Measurements from ENCODE around the gene ACTA1.
"Not testable (repeated sequence)": the region's sequence is repeated elsewhere in the genome, so short reads cannot be mapped to it uniquely, and the experiment has no call there.

ACTA1 gene

GRCh38 chr1:229402993-229403392 is 30.9 kb downstream of the ACTA1 start:
- no peak for TF ChIP-seq POU2F2 (IDR thresholded peaks at IDR 0.05; ENCODE audit: low read depth, low read length)
- TF ChIP-seq PAX5 (IDR thresholded peaks at IDR 0.05; ENCODE audit: insufficient read depth, low read length, severe bottlenecking) = no peak
- no peak for TF ChIP-seq SPI1 (IDR thresholded peaks at IDR 0.05; ENCODE audit: low read depth, low read length)
- no peak for TF ChIP-seq TAF1 (IDR thresholded peaks at IDR 0.05; ENCODE audit: low read depth, low read length)
- TF ChIP-seq POLR2A (IDR thresholded peaks at IDR 0.05; ENCODE audit: low read depth, low read length) = no peak
- TF ChIP-seq POLR2AphosphoS5 (IDR thresholded peaks at IDR 0.05; ENCODE audit: low read depth, low read length) = no peak
- FAIRE-seq (no peak), DNase-seq (ENCODE audit: insufficient read length, low spot score) (no peak)

GRCh38 chr1:229402329-229402728 is 31.6 kb downstream of the ACTA1 start:
- FAIRE-seq; DNase-seq (ENCODE audit: insufficient read length, low spot score): not testable (repeated sequence)

DNA sequence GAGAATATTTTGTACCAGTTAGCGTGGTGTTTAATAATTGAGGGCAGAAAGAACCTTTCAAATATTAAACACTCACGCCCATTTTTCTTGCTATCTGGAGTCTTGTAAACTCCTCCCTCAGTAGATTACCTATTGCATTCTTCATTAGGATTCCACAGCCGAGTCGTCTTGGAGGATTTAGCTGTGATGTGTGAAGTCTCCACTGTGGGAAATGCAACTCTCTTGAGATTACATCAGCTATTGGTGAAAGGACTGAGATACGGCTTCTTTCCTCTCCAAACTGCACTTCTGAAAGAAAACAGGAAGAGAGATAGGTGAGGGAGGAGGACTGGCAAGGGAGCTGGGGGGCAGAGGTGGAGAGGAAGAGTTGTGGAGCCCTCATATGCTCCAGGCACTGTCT is 36.1 kb downstream of the ACTA1 start:
- FAIRE-seq (no peak), DNase-seq (ENCODE audit: insufficient read length, low spot score) (no peak)
- TF ChIP-seq PAX5 (IDR thresholded peaks at IDR 0.05; ENCODE audit: insufficient read depth, low read length, severe bottlenecking) (no peak), POLR2AphosphoS5 (IDR thresholded peaks at IDR 0.05; ENCODE audit: low read depth, low read length) (no peak), TAF1 (IDR thresholded peaks at IDR 0.05; ENCODE audit: low read depth, low read length) (no peak), POLR2A (IDR thresholded peaks at IDR 0.05; ENCODE audit: low read depth, low read length) (no peak), SPI1 (IDR thresholded peaks at IDR 0.05; ENCODE audit: low read depth, low read length) (no peak), POU2F2 (IDR thresholded peaks at IDR 0.05; ENCODE audit: low read depth, low read length) (no peak)

GRCh38 chr1:229396585-229397206 is 37.2 kb downstream of the ACTA1 start:
- FAIRE-seq (no peak), DNase-seq (ENCODE audit: insufficient read length, low spot score) (no peak)
- TF ChIP-seq TAF1 (IDR thresholded peaks at IDR 0.05; ENCODE audit: low read depth, low read length) (no peak), POU2F2 (IDR thresholded peaks at IDR 0.05; ENCODE audit: low read depth, low read length) (no peak), SPI1 (IDR thresholded peaks at IDR 0.05; ENCODE audit: low read depth, low read length) (no peak), POLR2A (IDR thresholded peaks at IDR 0.05; ENCODE audit: low read depth, low read length) (no peak), PAX5 (IDR thresholded peaks at IDR 0.05; ENCODE audit: insufficient read depth, low read length, severe bottlenecking) (no peak), POLR2AphosphoS5 (IDR thresholded peaks at IDR 0.05; ENCODE audit: low read depth, low read length) (no peak)

DNA sequence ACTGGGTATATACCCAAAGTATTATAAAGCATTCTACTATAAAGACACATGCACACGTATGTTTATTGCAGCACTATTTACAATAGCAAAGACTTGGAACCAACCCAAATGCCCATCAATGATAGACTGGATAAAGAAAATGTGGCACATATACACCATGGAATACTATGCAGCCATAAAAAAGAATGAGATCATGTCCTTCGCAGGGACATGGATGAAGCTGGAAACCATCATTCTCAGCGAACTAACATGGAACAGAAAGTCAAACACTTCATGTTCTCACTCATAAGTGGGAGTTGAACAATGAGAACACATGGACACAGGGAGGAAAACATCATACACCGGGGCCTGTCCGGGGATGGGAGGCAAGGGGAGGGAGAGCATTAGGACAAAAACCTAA is 39.4 kb downstream of the ACTA1 start:
- not testable (repeated sequence) for DNase-seq (ENCODE audit: insufficient read length, low spot score); FAIRE-seq

- TF ChIP-seq POLR2AphosphoS5 (IDR thresholded peaks at IDR 0.05; ENCODE audit: low read depth, low read length) (no peak), POLR2A (IDR thresholded peaks at IDR 0.05; ENCODE audit: low read depth, low read length) (no peak), SPI1 (IDR thresholded peaks at IDR 0.05; ENCODE audit: low read depth, low read length) (no peak), POU2F2 (IDR thresholded peaks at IDR 0.05; ENCODE audit: low read depth, low read length) (no peak)
- FAIRE-seq (no peak), DNase-seq (ENCODE audit: insufficient read length, low spot score) (no peak)
These were observed 41.0 kb downstream of the ACTA1 start for GRCh38 chr1:229392936-229393335.

DNA sequence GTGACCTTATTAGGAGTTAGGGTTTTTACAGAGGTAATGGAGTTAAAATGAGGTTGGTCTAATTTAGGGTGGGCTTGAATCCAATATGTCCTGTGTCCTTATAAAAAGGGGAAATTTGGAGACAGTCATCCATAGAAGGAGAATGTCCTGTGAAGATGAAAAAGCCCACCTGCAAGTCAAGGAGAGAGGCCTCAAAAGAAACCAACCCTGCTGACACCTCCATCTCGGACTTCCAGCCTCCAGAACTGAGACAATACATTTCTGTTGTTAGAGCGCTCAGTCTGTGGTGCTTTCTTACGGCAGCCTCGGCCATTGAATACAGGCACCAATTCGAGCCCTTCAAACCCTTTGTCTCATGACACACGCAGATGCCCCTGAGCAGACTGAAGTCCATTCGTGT is 43.8 kb downstream of the ACTA1 start:
- FAIRE-seq = no peak
- DNase-seq (ENCODE audit: insufficient read length, low spot score) = no peak
- TF ChIP-seq POLR2AphosphoS5 (IDR thresholded peaks at IDR 0.05; ENCODE audit: low read depth, low read length) = no peak
- TF ChIP-seq POU2F2 (IDR thresholded peaks at IDR 0.05; ENCODE audit: low read depth, low read length) = no peak
- TF ChIP-seq POLR2A (IDR thresholded peaks at IDR 0.05; ENCODE audit: low read depth, low read length) = no peak
- no peak for TF ChIP-seq SPI1 (IDR thresholded peaks at IDR 0.05; ENCODE audit: low read depth, low read length)
- TF ChIP-seq PAX5 (IDR thresholded peaks at IDR 0.05; ENCODE audit: insufficient read depth, low read length, severe bottlenecking) = no peak
- no peak for TF ChIP-seq TAF1 (IDR thresholded peaks at IDR 0.05; ENCODE audit: low read depth, low read length)

DNA sequence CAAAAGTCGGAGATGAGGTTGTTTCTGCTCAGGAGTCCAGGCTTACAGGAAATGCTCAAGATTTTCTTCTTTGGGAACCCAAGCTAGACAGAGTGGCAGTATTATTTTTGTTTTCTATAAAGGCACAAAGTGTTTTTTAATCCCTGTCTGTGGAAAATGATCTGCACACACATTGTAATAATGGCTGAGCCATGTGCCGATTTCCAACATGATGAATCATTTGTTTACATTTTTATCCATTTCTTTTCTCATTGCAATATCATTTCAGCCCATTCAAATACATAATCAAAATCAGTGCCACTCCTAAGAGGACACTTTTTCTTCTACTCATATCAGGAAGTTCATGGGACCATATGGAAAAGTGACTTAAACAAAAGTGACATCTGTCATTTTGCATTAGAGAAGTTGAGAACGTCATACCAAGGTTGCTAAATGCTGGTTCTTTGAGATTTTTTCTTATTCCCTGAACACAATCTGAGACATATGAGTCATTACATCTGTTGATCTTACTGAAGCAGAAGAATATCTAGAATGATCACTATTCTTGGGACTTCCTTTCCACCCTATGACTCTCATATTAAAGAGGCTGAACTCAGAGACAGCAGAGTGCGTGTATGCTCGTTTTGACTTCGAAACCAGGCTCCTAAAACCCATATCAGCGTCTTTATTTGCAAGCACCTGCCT is 44.9 kb downstream of the ACTA1 start:
- DNase-seq (ENCODE audit: insufficient read length, low spot score) = no peak
- no peak for TF ChIP-seq SPI1 (IDR thresholded peaks at IDR 0.05; ENCODE audit: low read depth, low read length)
- no peak for TF ChIP-seq PAX5 (IDR thresholded peaks at IDR 0.05; ENCODE audit: insufficient read depth, low read length, severe bottlenecking)
- FAIRE-seq = no peak

GRCh38 chr1:229385853-229386456 is 47.9 kb downstream of the ACTA1 start:
- no peak for FAIRE-seq
- DNase-seq (ENCODE audit: insufficient read length, low spot score) = no peak
- no peak for TF ChIP-seq PAX5 (IDR thresholded peaks at IDR 0.05; ENCODE audit: insufficient read depth, low read length, severe bottlenecking)
- no peak for TF ChIP-seq TAF1 (IDR thresholded peaks at IDR 0.05; ENCODE audit: low read depth, low read length)
- TF ChIP-seq POU2F2 (IDR thresholded peaks at IDR 0.05; ENCODE audit: low read depth, low read length) = no peak
- no peak for TF ChIP-seq POLR2A (IDR thresholded peaks at IDR 0.05; ENCODE audit: low read depth, low read length)
- no peak for TF ChIP-seq POLR2AphosphoS5 (IDR thresholded peaks at IDR 0.05; ENCODE audit: low read depth, low read length)
- no peak for TF ChIP-seq SPI1 (IDR thresholded peaks at IDR 0.05; ENCODE audit: low read depth, low read length)

DNA sequence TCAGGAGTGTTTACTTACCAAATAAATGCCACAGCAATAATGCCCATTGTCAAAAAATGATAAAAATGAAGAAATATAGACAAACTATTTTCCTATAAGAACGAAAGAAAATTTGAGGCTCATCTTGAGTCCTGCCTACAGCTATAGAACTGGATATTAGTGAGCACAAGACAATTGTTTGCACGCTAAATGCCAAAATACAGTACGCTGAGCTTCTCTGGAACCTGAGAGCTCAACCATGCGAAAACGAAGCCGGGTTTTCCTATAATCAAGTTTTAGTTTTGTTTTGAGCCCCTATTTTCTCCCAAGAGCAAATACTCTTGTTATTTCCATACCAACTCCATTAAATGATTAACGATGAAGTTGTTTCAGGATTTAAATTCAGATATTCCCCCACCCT is 49.1 kb downstream of the ACTA1 start:
- FAIRE-seq = no peak
- TF ChIP-seq POU2F2 (IDR thresholded peaks at IDR 0.05; ENCODE audit: low read depth, low read length) = no peak
- no peak for DNase-seq (ENCODE audit: insufficient read length, low spot score)
